ENCODE results near the gene ZNF215. TPM values are rescaled to one million over a fixed set of nuclear protein-coding genes. Genes with fewer than 3 reads are reported as not detected.

Gene ZNF215
- total and polyA plus RNA-seq, 8 donors = 0.46 to 12.3 (median 1.0) TPM; not detected in 1

DNA sequence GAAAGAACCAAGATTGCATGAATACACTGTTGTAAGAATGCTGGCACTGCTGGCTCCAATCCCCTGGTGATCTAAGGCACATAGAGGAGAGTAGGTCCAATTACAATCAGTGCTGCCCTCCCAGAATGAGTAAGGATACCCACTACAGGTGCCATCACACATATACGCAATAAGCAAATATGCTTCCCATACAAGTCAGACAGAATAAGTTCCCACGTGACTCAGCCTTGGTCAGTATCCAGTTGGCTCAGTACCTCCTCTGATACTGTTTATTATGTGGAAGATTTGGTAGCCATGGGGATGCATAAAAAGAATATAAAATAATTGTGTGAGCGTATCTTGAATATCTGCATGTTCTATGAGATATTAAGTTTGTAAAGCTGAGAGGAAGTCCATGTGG, 14.3 kb upstream of the ZNF215 start:
- no peaks in the 10 kb centered on the region for H3K9me3 ChIP-seq
- no peaks in the 10 kb centered on the region for H3K27me3 ChIP-seq
- H3K27ac ChIP-seq = no peak overlapping the region
- 39 to 67% (median 58%) methylated on average over 3 of the region's 3 CpGs for WGBS, 5 donors
- no peak for TF ChIP-seq POLR2A (IDR thresholded peaks at IDR 0.05)
- TF ChIP-seq EP300 (IDR thresholded peaks at IDR 0.05) = no peak
- TF ChIP-seq POLR2AphosphoS5 (IDR thresholded peaks at IDR 0.05) = no peak
- TF ChIP-seq, protein P1, sequence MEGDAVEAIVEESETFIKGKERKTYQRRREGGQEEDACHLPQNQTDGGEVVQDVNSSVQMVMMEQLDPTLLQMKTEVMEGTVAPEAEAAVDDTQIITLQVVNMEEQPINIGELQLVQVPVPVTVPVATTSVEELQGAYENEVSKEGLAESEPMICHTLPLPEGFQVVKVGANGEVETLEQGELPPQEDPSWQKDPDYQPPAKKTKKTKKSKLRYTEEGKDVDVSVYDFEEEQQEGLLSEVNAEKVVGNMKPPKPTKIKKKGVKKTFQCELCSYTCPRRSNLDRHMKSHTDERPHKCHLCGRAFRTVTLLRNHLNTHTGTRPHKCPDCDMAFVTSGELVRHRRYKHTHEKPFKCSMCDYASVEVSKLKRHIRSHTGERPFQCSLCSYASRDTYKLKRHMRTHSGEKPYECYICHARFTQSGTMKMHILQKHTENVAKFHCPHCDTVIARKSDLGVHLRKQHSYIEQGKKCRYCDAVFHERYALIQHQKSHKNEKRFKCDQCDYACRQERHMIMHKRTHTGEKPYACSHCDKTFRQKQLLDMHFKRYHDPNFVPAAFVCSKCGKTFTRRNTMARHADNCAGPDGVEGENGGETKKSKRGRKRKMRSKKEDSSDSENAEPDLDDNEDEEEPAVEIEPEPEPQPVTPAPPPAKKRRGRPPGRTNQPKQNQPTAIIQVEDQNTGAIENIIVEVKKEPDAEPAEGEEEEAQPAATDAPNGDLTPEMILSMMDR (IDR thresholded peaks at IDR 0.05) = no peak
- DNase-seq = peak in 1 of 2 donors; percentile 3
- intact Hi-C loops (cut with DNase I; ENCODE audit: low total_unique reads) = no loop called here
- H3K4me3 ChIP-seq = no peak overlapping the region
- H3K4me1 ChIP-seq = no peaks in the 10 kb centered on the region
- H3K36me3 ChIP-seq = no peaks in the 10 kb centered on the region

DNA sequence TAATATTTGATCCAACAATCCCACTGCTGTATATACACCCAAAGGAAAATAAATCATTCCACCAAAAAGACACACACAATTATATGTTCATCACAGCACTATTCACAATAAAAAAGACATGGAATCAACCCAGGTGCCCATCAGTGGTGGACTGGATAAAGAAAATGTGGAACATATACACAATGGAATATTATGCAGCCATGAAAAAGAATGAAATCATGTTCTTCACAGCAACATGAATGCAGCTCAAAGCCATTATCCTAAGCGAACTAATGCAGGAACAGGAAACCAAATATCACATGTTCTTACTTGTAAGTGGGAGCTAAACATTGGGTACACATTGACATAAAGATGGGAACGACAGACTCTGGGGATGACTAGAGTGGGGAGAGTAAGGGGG, 6.5 kb upstream of the ZNF215 start:
- intact Hi-C loops (cut with DNase I; ENCODE audit: low total_unique reads) = no loop called here
- 29 to 59% (median 31%) methylated on average over 2 of the region's 2 CpGs for WGBS, 5 donors
- no peak for TF ChIP-seq EP300 (IDR thresholded peaks at IDR 0.05)
- TF ChIP-seq POLR2A (IDR thresholded peaks at IDR 0.05) = no peak
- no peak for TF ChIP-seq POLR2AphosphoS5 (IDR thresholded peaks at IDR 0.05)
- no peak for DNase-seq
- H3K4me3 ChIP-seq = no peak overlapping the region
- no peaks in the 10 kb centered on the region for H3K36me3 ChIP-seq
- H3K4me1 ChIP-seq = no peaks in the 10 kb centered on the region
- no peak overlapping the region for H3K27ac ChIP-seq
- H3K27me3 ChIP-seq = no peaks in the 10 kb centered on the region
- peaks cover 0 to 4% (median 0%) of the 10 kb centered on the region in 4 donors for H3K9me3 ChIP-seq

DNA sequence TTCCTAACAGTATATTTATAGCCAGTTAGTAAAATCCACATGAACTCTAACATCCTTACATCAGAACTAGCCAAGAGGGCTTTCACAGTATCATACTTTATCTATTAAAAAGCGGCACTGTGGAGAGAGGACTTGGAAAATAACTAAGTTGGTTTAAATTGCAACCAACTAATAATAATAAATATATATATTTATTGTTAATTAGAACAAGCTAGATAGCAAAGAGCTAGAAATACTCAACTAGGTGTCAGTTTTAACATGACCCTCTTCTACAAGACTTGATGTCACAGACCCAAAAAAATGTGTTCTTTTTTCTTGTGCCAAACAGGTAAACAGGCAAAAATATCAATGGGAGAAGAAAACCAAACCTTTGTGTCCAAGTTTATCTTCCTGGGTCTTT, 5.5 kb upstream of the ZNF215 start, which contains the start of gene OR2D3:
TSS of gene OR2D3 (plus strand) at position 301 of the 400 bp plus-strand sequence. CDS start at position 301, 0 bp downstream.
- Histone ChIP-seq H3K36me3 (no peaks in the 10 kb centered on the region), H3K9me3 (peaks cover 0 to 4% (median 0%) of the 10 kb centered on the region in 4 donors), H3K4me1 (no peaks in the 10 kb centered on the region), H3K27me3 (no peaks in the 10 kb centered on the region), H3K4me3 (no peak within 1 kb of the TSS), H3K27ac (no peak within 1 kb of the TSS)
- WGBS, 5 donors = 88 to 97% (median 89%) methylated on average over 1 of the region's 1 CpG
- intact Hi-C loops (cut with DNase I; ENCODE audit: low total_unique reads) = no loop called here
- DNase-seq = no peak
- TF ChIP-seq, protein P1 (IDR thresholded peaks at IDR 0.05) = no peak
- TF ChIP-seq EP300 (IDR thresholded peaks at IDR 0.05) (no peak), POLR2AphosphoS5 (IDR thresholded peaks at IDR 0.05) (no peak), POLR2A (IDR thresholded peaks at IDR 0.05) (no peak)

DNA sequence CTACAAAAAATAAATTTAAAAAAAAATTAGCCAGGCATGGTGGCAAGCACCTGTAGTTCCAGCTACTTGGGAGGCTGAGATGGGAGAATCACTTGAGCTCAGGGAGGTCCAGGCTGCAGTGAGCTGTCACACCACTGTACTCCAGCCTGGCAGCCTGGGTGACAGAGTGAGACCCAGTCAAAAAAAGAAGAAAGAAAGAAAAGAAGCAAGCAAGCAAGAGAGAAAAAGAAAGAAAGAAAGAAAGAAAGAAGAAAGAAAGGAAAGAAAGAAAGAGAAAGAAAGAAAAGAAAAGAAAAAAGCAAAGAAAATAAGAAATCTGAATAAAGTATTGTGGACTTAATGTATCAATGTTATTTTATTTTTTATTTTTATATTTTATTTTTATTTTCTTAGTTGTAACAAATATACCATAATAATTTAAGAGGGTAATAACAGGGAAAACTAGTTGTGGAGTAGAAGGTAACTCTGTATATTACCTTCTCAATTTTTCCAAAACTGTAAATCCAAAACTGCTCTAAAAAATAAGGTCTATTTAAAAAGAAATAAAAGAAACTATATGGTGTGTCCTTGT, 1.1 kb upstream of the ZNF215 start:
- no peak for TF ChIP-seq POLR2AphosphoS5 (IDR thresholded peaks at IDR 0.05)
- TF ChIP-seq, protein P1 (IDR thresholded peaks at IDR 0.05) = no peak
- TF ChIP-seq POLR2A (IDR thresholded peaks at IDR 0.05) = no peak
- no peak for TF ChIP-seq EP300 (IDR thresholded peaks at IDR 0.05)
- Histone ChIP-seq H3K9me3 (no peaks in the 10 kb centered on the region), H3K36me3 (no peaks in the 10 kb centered on the region), H3K27me3 (peaks cover 0 to 22% (median 7%) of the 10 kb centered on the region in 3 donors), H3K4me3 (no peak overlapping the region), H3K27ac (no peak overlapping the region), H3K4me1 (peaks cover 0 to 17% (median 14%) of the 10 kb centered on the region in 4 donors)
- intact Hi-C loops (cut with DNase I; ENCODE audit: low total_unique reads) = no loop called here
- no peak for DNase-seq

DNA sequence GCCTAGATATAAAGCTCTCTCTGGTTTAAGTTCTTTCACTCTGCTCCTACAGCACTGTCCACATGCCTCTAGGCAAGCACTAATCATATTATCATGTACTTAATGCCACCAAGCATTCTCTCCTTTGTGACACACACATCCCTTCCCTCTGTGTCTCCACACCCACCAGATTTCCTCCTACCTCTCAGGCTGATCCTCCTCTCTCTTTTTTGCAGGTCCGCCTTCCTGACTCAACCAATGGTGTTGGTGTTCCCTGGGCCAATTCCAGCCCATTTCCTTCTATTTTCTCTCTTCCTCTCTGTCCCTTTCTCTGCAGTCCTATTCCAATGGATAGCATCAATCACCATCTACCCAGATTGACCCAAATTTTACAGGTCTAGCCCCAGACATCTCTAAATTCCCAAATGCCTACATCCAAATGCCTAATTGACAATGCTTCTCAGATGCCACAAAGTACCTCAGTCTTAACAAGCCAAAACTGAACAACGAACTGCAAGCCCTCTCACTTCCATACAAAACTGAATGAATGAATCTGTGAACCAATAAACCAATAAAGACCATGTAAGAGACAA, 504 bp upstream of the ZNF215 start:
- Histone ChIP-seq H3K36me3 (no peaks in the 10 kb centered on the region), H3K4me3 (peak overlapping the region; percentile 55 to 72 (median 61)), H3K27me3 (peaks cover 0 to 22% (median 7%) of the 10 kb centered on the region in 3 donors), H3K27ac (peak overlapping the region in 3 of 5 donors; percentile 53 to 70 (median 62)), H3K9me3 (no peaks in the 10 kb centered on the region), H3K4me1 (peaks cover 0 to 17% (median 14%) of the 10 kb centered on the region in 4 donors)
- 62 to 74% (median 68%) methylated on average over 2 of the region's 2 CpGs for WGBS, 5 donors
- intact Hi-C loops (cut with DNase I; ENCODE audit: low total_unique reads) = no loop called here
- DNase-seq = peak in 1 of 2 donors; percentile 12
- TF ChIP-seq, protein P1 (IDR thresholded peaks at IDR 0.05) = no peak
- no peak for TF ChIP-seq POLR2A (IDR thresholded peaks at IDR 0.05)
- TF ChIP-seq POLR2AphosphoS5 (IDR thresholded peaks at IDR 0.05) = no peak
- no peak for TF ChIP-seq EP300 (IDR thresholded peaks at IDR 0.05)
